ENCODE data around the gene FAM174C. TPM values are rescaled to one million over a fixed set of nuclear protein-coding genes. Genes with fewer than 3 reads are reported as not detected.
A peak's percentile ranks its signal among the peaks of the same experiment; 100 is the strongest.

FAM174C gene
- total and polyA plus RNA-seq, 10 of the 15 experiments (the other 5 are each of a cell fraction or from before 2014, with no cell fraction given): 0.89 to 94.6 (median 43.6) TPM

GRCh38 chr19:1248786-1249297, 26.5 kb upstream of the FAM174C start (continued):
- peak; percentile 6; the same call in 1 of the 2 replicates for TF ChIP-seq NBN (IDR thresholded peaks at IDR 0.05)
- TF ChIP-seq, protein P1, sequence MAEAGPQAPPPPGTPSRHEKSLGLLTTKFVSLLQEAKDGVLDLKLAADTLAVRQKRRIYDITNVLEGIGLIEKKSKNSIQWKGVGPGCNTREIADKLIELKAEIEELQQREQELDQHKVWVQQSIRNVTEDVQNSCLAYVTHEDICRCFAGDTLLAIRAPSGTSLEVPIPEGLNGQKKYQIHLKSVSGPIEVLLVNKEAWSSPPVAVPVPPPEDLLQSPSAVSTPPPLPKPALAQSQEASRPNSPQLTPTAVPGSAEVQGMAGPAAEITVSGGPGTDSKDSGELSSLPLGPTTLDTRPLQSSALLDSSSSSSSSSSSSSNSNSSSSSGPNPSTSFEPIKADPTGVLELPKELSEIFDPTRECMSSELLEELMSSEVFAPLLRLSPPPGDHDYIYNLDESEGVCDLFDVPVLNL (IDR thresholded peaks at IDR 0.05; ENCODE audit: low read depth, low read length): no peak
- no peak for TF ChIP-seq HCFC1 (IDR thresholded peaks at IDR 0.05; ENCODE audit: low read length)
- no peak for TF ChIP-seq USF2 (IDR thresholded peaks at IDR 0.05; ENCODE audit: borderline replicate concordance, low read depth, low read length)
- TF ChIP-seq PBX3 (IDR thresholded peaks at IDR 0.05; ENCODE audit: insufficient replicate concordance, low read depth, low read length): no peak
- TF ChIP-seq CREM (IDR thresholded peaks at IDR 0.05; ENCODE audit: low read depth): peak; percentile 41; the same call in 1 of the 2 replicates
- TF ChIP-seq, protein P2, sequence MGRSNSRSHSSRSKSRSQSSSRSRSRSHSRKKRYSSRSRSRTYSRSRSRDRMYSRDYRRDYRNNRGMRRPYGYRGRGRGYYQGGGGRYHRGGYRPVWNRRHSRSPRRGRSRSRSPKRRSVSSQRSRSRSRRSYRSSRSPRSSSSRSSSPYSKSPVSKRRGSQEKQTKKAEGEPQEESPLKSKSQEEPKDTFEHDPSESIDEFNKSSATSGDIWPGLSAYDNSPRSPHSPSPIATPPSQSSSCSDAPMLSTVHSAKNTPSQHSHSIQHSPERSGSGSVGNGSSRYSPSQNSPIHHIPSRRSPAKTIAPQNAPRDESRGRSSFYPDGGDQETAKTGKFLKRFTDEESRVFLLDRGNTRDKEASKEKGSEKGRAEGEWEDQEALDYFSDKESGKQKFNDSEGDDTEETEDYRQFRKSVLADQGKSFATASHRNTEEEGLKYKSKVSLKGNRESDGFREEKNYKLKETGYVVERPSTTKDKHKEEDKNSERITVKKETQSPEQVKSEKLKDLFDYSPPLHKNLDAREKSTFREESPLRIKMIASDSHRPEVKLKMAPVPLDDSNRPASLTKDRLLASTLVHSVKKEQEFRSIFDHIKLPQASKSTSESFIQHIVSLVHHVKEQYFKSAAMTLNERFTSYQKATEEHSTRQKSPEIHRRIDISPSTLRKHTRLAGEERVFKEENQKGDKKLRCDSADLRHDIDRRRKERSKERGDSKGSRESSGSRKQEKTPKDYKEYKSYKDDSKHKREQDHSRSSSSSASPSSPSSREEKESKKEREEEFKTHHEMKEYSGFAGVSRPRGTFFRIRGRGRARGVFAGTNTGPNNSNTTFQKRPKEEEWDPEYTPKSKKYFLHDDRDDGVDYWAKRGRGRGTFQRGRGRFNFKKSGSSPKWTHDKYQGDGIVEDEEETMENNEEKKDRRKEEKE (IDR thresholded peaks at IDR 0.05): 0 out of 2 replicates have a peak, but pooled peaks have one; percentile 66
- 0 out of 2 replicates have a peak, but pooled peaks have one; percentile 27 for TF ChIP-seq TCF12 (IDR thresholded peaks at IDR 0.05; ENCODE audit: low read depth, low read length)
- TF ChIP-seq RUNX3 (IDR thresholded peaks at IDR 0.05; ENCODE audit: low read length): no peak
- 0 out of 2 replicates have a peak, but pooled peaks have one; percentile 45 for TF ChIP-seq PML (IDR thresholded peaks at IDR 0.05; ENCODE audit: low read length)
- TF ChIP-seq RB1 (IDR thresholded peaks at IDR 0.05; ENCODE audit: borderline replicate concordance): peak; percentile 41; the same call in 1 of the 2 replicates
- TF ChIP-seq, protein P3, sequence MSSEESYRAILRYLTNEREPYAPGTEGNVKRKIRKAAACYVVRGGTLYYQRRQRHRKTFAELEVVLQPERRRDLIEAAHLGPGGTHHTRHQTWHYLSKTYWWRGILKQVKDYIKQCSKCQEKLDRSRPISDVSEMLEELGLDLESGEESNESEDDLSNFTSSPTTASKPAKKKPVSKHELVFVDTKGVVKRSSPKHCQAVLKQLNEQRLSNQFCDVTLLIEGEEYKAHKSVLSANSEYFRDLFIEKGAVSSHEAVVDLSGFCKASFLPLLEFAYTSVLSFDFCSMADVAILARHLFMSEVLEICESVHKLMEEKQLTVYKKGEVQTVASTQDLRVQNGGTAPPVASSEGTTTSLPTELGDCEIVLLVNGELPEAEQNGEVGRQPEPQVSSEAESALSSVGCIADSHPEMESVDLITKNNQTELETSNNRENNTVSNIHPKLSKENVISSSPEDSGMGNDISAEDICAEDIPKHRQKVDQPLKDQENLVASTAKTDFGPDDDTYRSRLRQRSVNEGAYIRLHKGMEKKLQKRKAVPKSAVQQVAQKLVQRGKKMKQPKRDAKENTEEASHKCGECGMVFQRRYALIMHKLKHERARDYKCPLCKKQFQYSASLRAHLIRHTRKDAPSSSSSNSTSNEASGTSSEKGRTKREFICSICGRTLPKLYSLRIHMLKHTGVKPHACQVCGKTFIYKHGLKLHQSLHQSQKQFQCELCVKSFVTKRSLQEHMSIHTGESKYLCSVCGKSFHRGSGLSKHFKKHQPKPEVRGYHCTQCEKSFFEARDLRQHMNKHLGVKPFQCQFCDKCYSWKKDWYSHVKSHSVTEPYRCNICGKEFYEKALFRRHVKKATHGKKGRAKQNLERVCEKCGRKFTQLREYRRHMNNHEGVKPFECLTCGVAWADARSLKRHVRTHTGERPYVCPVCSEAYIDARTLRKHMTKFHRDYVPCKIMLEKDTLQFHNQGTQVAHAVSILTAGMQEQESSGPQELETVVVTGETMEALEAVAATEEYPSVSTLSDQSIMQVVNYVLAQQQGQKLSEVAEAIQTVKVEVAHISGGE (CRISPR knock-in tag; IDR thresholded peaks at IDR 0.05): no peak
- no peak for TF ChIP-seq SIN3A (IDR thresholded peaks at IDR 0.05; ENCODE audit: low read depth, low read length)
- no peak for TF ChIP-seq SIX5 (IDR thresholded peaks at IDR 0.05; ENCODE audit: low read depth, low read length, severe bottlenecking)
- TF ChIP-seq, protein P4, sequence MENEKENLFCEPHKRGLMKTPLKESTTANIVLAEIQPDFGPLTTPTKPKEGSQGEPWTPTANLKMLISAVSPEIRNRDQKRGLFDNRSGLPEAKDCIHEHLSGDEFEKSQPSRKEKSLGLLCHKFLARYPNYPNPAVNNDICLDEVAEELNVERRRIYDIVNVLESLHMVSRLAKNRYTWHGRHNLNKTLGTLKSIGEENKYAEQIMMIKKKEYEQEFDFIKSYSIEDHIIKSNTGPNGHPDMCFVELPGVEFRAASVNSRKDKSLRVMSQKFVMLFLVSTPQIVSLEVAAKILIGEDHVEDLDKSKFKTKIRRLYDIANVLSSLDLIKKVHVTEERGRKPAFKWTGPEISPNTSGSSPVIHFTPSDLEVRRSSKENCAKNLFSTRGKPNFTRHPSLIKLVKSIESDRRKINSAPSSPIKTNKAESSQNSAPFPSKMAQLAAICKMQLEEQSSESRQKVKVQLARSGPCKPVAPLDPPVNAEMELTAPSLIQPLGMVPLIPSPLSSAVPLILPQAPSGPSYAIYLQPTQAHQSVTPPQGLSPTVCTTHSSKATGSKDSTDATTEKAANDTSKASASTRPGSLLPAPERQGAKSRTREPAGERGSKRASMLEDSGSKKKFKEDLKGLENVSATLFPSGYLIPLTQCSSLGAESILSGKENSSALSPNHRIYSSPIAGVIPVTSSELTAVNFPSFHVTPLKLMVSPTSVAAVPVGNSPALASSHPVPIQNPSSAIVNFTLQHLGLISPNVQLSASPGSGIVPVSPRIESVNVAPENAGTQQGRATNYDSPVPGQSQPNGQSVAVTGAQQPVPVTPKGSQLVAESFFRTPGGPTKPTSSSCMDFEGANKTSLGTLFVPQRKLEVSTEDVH (IDR thresholded peaks at IDR 0.05; ENCODE audit: low read depth, partially characterized antibody): no peak
- no peak for TF ChIP-seq WRNIP1 (IDR thresholded peaks at IDR 0.05; ENCODE audit: borderline replicate concordance, low read depth, low read length)

All from GM12878 (cell line).